Gastroesophageal sphincter (tissue), 4 donors: Measurements from ENCODE around the gene MYL12B. TPM values are rescaled to one million over a fixed set of nuclear protein-coding genes. Genes with fewer than 3 reads are reported as not detected.

Source experiments
- ATAC-seq: fragments of 150-250 bp; one replicate; pipeline ENCODE4 v1.9.1; 2016; ENCODE audit warnings: mild to moderate bottlenecking, moderate library complexity
- H3K27ac ChIP-seq, 4 donors: fragments of 200-600 bp; sonication (generic) in 3 of 4; 1 replicate in 3 of 4; 2 replicates in 1 of 4; pipeline ENCODE4 v1.5.1; 2016 to 2019
- H3K27me3 ChIP-seq: fragments of 200-600 bp; sonication (generic); one replicate; pipeline ENCODE4 v1.5.1; 2019
- H3K36me3 ChIP-seq, 2 donors: fragments of 200-600 bp; sonication (generic); one replicate each; pipeline ENCODE4 v1.5.1; 2019; ENCODE audit warnings: control low read depth in 1 of 2
- H3K4me1 ChIP-seq, 3 donors: fragments of 200-600 bp; sonication (generic); 1 replicate in 2 of 3; 2 replicates in 1 of 3; pipeline ENCODE4 v1.5.1; 2016 to 2019; ENCODE audit warnings: control low read depth in 2 of 3
- H3K4me3 ChIP-seq, 2 donors: fragments of 200-600 bp; sonication (generic); one replicate each; pipeline ENCODE4 v1.5.1; 2019; ENCODE audit warnings: mild to moderate bottlenecking in 1 of 2, moderate library complexity in 1 of 2
- H3K9me3 ChIP-seq, 3 donors: fragments of 200-600 bp; sonication (generic); one replicate each; pipeline ENCODE4 v1.5.1; 2017 to 2019; ENCODE audit warnings: control low read depth in 2 of 3
- EP300 ChIP-seq: sonication (generic); formaldehyde crosslinking; IDR thresholded peaks from one replicate; pipeline ENCODE4 v1.6.1; 2017; ENCODE audit warnings: antibody characterized with exemption, mild to moderate bottlenecking
- POLR2A ChIP-seq, 2 donors: fragments of 450-650 bp; IDR thresholded peaks; one replicate each; pipeline ENCODE4 v1.6.1; 2017; ENCODE audit warnings: antibody characterized with exemption in 2 of 2, mild to moderate bottlenecking in 2 of 2, moderate library complexity in 1 of 2
- POLR2AphosphoS5 ChIP-seq: sonication (generic); formaldehyde crosslinking; IDR thresholded peaks from one replicate; pipeline ENCODE4 v1.6.1; 2017; ENCODE audit warnings: antibody characterized with exemption
- WGBS, 2 donors: methylation state at CpG; one replicate each; pipeline ENCODE4 v1.1.5; 2018; ENCODE audit warnings: low coverage in 1 of 2; 5-methylcytosine and 5-hydroxymethylcytosine counted together
- total RNA-seq, 4 donors: library from RNA; depleted of rRNA; stranded (reverse); fragments of >200 nt; gene quantifications; one replicate each; pipeline ENCODE4 v1.1.0, GENCODE V29; 2016
- TF ChIP-seq, protein P1 (sequence below), 4 experiments: fragments of 200-600 bp in 2 of 4; fragments of 450-650 bp in 2 of 4; sonication (generic) in 1 of 4; IDR thresholded peaks; one replicate each; pipeline ENCODE4 v1.5.1; 2017 to 2019; ENCODE audit warnings: antibody characterized with exemption in 4 of 4, mild to moderate bottlenecking in 2 of 4, moderate library complexity in 2 of 4

Gene MYL12B
- total RNA-seq, result 100 to 1,000 TPM; 148 to 354 (median 233) TPM

DNA sequence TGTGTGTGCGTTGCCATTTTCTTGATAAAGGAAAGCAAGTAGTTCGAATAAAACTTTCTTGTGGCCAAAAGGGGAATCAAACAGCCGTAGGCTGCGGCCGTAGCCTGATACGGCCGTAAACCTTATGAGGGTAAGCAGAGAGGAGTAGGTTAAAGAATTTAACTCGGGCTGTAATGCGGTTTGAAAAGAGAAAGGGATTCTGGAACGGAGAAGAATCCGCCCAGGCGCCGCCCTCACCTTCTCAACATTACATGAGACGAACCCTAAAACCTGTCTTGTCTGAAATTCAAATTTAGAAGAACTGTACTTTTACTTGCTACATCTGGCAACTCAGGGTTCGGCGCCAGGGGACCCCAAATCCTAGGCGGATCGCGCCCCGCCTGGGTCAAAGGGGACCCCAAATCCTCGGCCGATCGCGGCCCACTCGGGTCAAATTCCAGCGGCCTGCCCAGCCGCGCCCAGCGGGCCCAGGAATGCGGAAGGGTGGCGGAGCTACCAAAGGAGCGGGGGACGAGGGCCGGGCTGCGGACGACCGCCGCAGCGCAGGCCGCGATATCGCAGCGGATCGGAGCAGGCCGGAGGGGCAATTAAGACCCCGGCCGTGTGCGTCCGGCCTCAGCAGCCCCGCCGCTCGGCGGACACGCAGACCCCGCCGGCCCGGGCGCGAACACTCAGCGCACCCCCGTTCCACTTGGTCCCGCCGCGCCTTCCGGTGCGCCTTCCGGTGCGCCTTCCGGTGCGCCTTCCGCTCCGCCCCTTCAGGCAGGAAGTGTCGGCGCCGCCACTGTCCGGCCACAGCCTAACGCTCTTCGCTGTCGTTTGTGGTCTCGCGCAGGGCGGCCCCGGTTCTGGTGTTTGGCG lies at the start of gene MYL12B:
Gene MYL12B, plus strand, starts transcription at position 761 of the 861 bp plus-strand sequence. CDS start 10,766 bp downstream, outside the sequence.
- ATAC-seq, result peak; percentile 95
- TF ChIP-seq POLR2AphosphoS5 (peak; percentile 80), EP300 (no peak), POLR2A (IDR thresholded peaks at IDR 0.05) (peak; percentile 57 to 73)
- TF ChIP-seq, protein P1, sequence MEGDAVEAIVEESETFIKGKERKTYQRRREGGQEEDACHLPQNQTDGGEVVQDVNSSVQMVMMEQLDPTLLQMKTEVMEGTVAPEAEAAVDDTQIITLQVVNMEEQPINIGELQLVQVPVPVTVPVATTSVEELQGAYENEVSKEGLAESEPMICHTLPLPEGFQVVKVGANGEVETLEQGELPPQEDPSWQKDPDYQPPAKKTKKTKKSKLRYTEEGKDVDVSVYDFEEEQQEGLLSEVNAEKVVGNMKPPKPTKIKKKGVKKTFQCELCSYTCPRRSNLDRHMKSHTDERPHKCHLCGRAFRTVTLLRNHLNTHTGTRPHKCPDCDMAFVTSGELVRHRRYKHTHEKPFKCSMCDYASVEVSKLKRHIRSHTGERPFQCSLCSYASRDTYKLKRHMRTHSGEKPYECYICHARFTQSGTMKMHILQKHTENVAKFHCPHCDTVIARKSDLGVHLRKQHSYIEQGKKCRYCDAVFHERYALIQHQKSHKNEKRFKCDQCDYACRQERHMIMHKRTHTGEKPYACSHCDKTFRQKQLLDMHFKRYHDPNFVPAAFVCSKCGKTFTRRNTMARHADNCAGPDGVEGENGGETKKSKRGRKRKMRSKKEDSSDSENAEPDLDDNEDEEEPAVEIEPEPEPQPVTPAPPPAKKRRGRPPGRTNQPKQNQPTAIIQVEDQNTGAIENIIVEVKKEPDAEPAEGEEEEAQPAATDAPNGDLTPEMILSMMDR (IDR thresholded peaks at IDR 0.05), result peak in 2 of 4 experiments; percentile 5 to 22
- Histone ChIP-seq H3K27ac (peak within 1 kb of the TSS; percentile 93 to 97 (median 94)), H3K27me3 (no peaks in the 10 kb centered on the region), H3K9me3 (no peaks in the 10 kb centered on the region), H3K4me3 (peak within 1 kb of the TSS; percentile 88 to 92), H3K4me1 (peaks cover 26 to 62% (median 34%) of the 10 kb centered on the region in 3 donors), H3K36me3 (peaks cover 0 to 24% of the 10 kb centered on the region in 2 donors)
- WGBS, 2 donors, result 1 to 3% methylated on average over 14 of the region's 84 CpGs

DNA sequence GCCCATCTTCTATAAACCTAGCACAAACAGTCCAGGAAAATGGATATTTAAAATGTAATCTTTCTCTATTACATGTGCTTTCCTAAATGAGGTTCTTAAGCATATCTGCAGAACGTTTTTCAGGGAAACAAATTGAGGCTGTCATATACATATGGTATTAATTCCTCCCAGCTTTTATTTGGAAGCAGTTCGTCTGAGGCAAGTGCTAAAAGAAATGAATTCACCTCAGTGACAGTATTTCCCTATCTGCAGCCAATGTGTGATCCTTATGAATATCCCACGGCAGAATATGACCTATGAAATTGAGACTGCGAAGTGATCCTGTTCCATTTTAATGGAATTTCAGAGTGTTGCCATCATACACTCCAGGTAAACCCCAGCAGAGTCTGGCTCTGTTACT lies 49.3 kb upstream of the MYL12B start:
- WGBS, 2 donors, result 9 to 37% methylated on average over 2 to 4 of the region's 4 CpGs
- Histone ChIP-seq H3K4me3 (no peak overlapping the region), H3K4me1 (peaks cover 3 to 52% (median 10%) of the 10 kb centered on the region in 3 donors), H3K27ac (peak overlapping the region in 3 of 4 donors; percentile 22 to 70 (median 30)), H3K36me3 (peaks cover 0 to 14% of the 10 kb centered on the region in 2 donors), H3K27me3 (no peaks in the 10 kb centered on the region), H3K9me3 (no peaks in the 10 kb centered on the region)
- no peak for ATAC-seq
- no peak for TF ChIP-seq POLR2A (IDR thresholded peaks at IDR 0.05)
- no peak for TF ChIP-seq EP300
- no peak for TF ChIP-seq POLR2AphosphoS5
- TF ChIP-seq, protein P1 (IDR thresholded peaks at IDR 0.05), result no peak

DNA sequence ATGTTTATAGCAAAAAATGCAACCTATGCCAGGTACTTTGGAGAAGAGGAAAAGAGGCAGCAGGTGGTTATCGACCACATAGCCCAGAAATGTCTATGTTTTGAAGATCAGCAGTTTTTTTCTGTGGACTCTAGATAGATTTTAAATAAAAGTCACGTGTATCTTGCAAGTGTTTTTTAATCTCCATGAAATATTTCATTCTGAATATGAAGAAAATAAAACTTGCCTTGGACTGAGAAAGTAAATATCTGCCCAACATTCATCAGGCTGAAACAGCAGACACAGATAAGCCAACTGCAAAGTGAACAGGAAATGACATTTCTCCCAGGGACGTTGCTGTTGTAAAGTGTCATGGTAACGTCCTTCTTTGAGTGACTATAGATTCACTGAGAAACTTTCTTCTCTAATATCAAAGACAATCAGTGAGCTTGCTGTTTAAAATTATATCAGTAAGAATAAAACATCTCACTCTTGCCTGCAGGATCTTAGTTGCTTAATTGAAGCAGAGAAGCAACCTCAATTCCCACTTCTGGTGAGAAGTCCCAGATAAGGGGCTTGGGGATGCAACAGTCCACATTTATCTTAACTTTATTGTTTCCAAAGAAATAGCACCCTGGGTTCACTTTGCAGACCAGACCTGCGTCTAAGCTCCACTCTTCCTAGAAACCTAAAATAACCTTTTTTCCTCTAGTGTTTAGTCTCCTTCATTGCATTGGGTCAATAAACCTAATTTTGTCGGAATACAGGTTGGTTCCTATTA lies 48.5 kb upstream of the MYL12B start:
- no peak for TF ChIP-seq POLR2A (IDR thresholded peaks at IDR 0.05)
- no peak for TF ChIP-seq EP300
- TF ChIP-seq, protein P1 (IDR thresholded peaks at IDR 0.05), result no peak
- no peak for TF ChIP-seq POLR2AphosphoS5
- peak overlapping the region in 3 of 4 donors; percentile 22 to 70 (median 30) for H3K27ac ChIP-seq
- no peak overlapping the region for H3K4me3 ChIP-seq
- ATAC-seq, result no peak
- 29 to 41% methylated on average over 6 of the region's 6 CpGs for WGBS, 2 donors
- no peaks in the 10 kb centered on the region for H3K27me3 ChIP-seq
- H3K4me1 ChIP-seq, result peaks cover 3 to 58% (median 10%) of the 10 kb centered on the region in 3 donors
- peaks cover 0 to 14% of the 10 kb centered on the region in 2 donors for H3K36me3 ChIP-seq
- H3K9me3 ChIP-seq, result no peaks in the 10 kb centered on the region

DNA sequence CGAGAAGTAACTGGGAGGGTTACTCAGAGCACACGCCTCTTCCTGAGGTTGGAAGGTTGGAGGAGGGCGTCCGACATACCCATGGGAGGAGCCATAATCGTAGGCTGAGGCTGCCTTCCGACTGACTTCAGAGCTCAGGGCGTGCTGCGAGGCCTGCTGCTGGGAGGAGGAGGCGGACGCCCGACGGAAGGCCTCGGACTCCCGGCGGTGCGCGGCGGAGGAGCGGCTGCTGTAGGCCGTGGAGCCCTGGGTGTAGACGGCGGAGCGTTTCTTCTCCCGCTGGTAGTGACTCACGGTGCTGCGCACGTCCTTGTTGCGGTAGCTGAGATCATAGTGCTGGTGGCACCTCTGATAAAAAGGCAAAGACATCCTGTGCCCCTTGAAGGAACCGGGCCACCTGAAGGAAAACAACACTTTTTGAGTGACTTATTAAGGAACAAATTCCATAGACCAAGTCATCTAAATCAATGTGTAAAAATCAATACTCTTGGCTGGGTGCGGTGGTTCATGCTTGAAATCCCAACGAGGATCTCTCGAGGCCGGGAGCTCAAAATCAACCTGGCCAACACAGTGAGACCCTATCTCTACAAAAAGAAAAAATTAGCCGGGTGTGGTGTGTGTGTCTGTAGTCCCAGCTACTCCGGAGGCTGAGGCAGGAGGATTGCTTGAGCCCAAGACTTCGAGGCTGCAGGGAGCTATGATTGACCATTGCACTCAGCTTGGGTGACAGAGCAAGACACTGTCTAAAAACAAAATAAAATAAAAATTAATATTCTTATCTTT lies 46.9 kb upstream of the MYL12B start:
- ATAC-seq, result no peak
- H3K27ac ChIP-seq, result peak overlapping the region in 1 of 4 donors; percentile 70
- TF ChIP-seq, protein P1 (IDR thresholded peaks at IDR 0.05), result no peak
- no peak for TF ChIP-seq POLR2A (IDR thresholded peaks at IDR 0.05)
- TF ChIP-seq POLR2AphosphoS5, result no peak
- TF ChIP-seq EP300, result no peak
- peaks cover 0 to 14% of the 10 kb centered on the region in 2 donors for H3K36me3 ChIP-seq
- H3K4me3 ChIP-seq, result no peak overlapping the region
- 97% methylated on average over 9 to 10 of the region's 36 CpGs for WGBS, 2 donors
- H3K9me3 ChIP-seq, result no peaks in the 10 kb centered on the region
- H3K4me1 ChIP-seq, result peaks cover 3 to 51% (median 10%) of the 10 kb centered on the region in 3 donors
- no peaks in the 10 kb centered on the region for H3K27me3 ChIP-seq
